ENCODE results near the gene ABCA5.

The ABCA5 gene

DNA sequence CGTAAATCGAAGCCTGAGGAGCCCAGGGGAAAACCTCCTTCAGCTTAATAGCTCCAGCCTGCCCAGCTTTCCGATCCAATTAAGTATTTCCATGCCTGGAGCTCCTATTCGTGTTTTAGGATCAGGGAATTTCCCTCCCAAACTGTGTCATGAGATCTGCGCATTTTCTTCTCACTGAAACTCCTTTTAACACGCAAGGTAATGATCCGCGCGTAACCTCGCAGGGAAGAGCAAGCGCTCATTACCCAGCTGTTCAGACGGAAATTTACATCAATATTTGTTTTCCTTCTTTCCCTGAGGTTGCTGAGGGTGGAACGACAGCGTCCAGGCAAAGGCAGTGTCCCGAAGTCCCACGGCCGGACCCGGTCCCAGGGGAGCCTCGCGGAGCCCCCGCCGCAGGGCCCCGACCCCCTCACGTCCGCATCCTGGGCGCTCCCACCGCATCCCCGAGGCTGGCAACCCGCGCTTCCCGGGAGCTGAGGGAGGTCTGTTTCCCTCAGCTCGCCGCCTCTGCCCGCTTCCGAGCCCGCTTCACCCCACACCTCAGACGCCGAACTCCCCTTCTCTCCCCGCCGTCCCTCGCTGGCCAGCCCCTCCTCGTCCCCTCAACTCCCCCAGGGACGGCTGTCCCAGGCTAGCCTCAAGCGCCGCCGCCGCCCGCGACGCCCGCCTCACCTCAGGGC, 415 bp downstream of the ABCA5 start:
- Histone ChIP-seq H3K4me1 (ENCODE audit: control extremely low read depth in 1 of 4, control insufficient read depth in 4 of 4, insufficient read depth in 4 of 4, low read length in 3 of 4) (peaks cover 8 to 27% (median 22%) of the 10 kb centered on the region in 4 experiments), H3K4me3 (ENCODE audit: control insufficient read depth in 1 of 7, extremely low read depth in 1 of 7, insufficient read depth in 4 of 7, low read depth in 2 of 7, low read length in 6 of 7) (peak overlapping the region; percentile 67 to 91 (median 86))
- CTCF ChIA-PET, result interaction anchor here (0.6 kb wide), 1 partner anchor 202 kb away, joined by 3 read pairs; no protein-coding TSS in a partner anchor

DNA sequence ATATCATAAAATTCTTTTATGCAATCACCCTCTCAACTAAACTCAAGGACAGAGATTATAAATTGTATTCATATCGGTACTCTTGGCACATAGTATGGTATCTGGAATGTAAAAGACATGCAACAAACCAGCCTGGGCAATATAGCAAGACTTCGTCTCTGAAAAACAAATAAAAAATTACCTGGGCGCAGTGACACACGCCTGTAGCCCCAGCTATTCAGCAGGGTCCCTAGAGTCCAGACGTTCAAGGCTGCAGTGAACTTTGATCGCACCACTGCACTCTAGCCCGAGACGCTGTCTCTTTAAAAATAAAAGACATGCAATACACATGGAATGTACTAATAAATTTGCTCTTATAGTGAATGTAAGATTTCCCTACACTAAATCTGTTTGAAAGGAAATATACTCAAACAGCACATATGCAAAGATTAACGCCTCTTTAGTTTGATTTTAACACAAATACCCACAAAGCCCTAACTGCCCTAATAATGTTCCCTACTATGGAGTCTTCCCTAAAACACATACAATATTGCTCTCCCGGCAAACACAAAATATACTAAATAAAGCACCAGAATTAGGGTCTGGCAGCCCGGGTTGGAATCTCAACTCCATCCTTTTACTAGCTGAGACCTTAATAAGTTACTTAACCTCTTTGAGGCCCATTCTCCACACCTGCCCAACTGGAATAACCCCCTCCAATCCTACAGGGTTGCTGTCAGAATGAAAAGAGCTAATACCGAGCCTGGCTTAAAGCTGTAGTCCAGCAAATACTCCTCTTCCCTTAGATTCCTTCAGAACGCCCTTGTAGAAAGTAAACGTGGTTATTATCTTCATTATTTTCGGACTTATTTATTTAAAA, 1.2 kb downstream of the ABCA5 start:
- H3K4me3 ChIP-seq (ENCODE audit: control insufficient read depth in 1 of 7, extremely low read depth in 1 of 7, insufficient read depth in 4 of 7, low read depth in 2 of 7, low read length in 6 of 7), result peak overlapping the region in 6 of 7 experiments; percentile 67 to 91 (median 85)
- POLR2A ChIA-PET, result no interaction called here
- no peaks in the 10 kb centered on the region for H3K27me3 ChIP-seq (replicated peaks in 2 of 5; ENCODE audit: control insufficient read depth in 4 of 5, insufficient read depth in 5 of 5, low read length in 4 of 5)
- DNase-seq, result peak in 1 of 3 donors; percentile 13
- H3K36me3 ChIP-seq (ENCODE audit: control insufficient read depth in 4 of 4, insufficient read depth in 4 of 4, low read length in 3 of 4), result no peaks in the 10 kb centered on the region
- CTCF ChIA-PET, result no interaction called here
- H3K27ac ChIP-seq (ENCODE audit: insufficient read depth in 1 of 2, low read depth in 1 of 2, low read length in 2 of 2, poor library complexity in 1 of 2, severe bottlenecking in 2 of 2), result peak overlapping the region in 1 of 2 experiments; percentile 77
- WGBS (ENCODE audit: insufficient coverage), result 88% methylated on average over 5 of the region's 15 CpGs
- no peaks in the 10 kb centered on the region for H3K9me3 ChIP-seq (ENCODE audit: control extremely low read depth in 1 of 5, control insufficient read depth in 4 of 5, insufficient read depth in 2 of 5, low read depth in 1 of 5, low read length in 4 of 5)
- peaks cover 8 to 27% (median 22%) of the 10 kb centered on the region in 4 experiments for H3K4me1 ChIP-seq (ENCODE audit: control extremely low read depth in 1 of 4, control insufficient read depth in 4 of 4, insufficient read depth in 4 of 4, low read length in 3 of 4)

More for the DNA sequence above, 415 bp downstream of the ABCA5 start:
- no peaks in the 10 kb centered on the region for H3K9me3 ChIP-seq (ENCODE audit: control extremely low read depth in 1 of 5, control insufficient read depth in 4 of 5, insufficient read depth in 2 of 5, low read depth in 1 of 5, low read length in 4 of 5)
- peak overlapping the region; percentile 15 to 77 for H3K27ac ChIP-seq (ENCODE audit: insufficient read depth in 1 of 2, low read depth in 1 of 2, low read length in 2 of 2, poor library complexity in 1 of 2, severe bottlenecking in 2 of 2)
- WGBS (ENCODE audit: insufficient coverage), result 0% methylated on average over 47 of the region's 51 CpGs
- H3K36me3 ChIP-seq (ENCODE audit: control insufficient read depth in 4 of 4, insufficient read depth in 4 of 4, low read length in 3 of 4), result no peaks in the 10 kb centered on the region
- H3K27me3 ChIP-seq (replicated peaks in 2 of 5; ENCODE audit: control insufficient read depth in 4 of 5, insufficient read depth in 5 of 5, low read length in 4 of 5), result no peaks in the 10 kb centered on the region
- POLR2A ChIA-PET, result interaction anchor here (0.7 kb wide), 1 partner anchor 503 kb away, joined by 5 read pairs; no protein-coding TSS in a partner anchor
- DNase-seq, result peak in 2 of 3 donors; percentile 22 to 30

DNA sequence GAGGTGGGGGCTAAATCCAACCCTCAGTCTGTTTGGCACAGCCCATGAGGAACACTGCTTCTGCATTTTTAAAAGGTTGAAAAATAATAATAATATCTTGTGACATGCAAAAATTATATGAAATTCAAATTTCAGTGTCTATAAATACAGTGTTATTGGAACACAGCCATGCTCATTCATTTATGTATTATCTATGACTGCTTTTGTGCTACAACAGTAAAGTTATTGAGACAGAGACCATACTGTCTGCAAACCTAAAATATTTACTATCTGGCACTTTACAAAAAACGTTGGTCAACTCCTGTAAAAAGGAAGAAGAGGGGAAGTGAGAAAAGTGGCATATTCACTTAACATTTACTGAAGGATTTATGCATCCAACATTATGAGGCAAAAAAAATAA, 3.1 kb downstream of the ABCA5 start:
- Histone ChIP-seq H3K4me3 (ENCODE audit: control insufficient read depth in 1 of 7, extremely low read depth in 1 of 7, insufficient read depth in 4 of 7, low read depth in 2 of 7, low read length in 6 of 7) (no peak overlapping the region), H3K9me3 (ENCODE audit: control extremely low read depth in 1 of 5, control insufficient read depth in 4 of 5, insufficient read depth in 2 of 5, low read depth in 1 of 5, low read length in 4 of 5) (no peaks in the 10 kb centered on the region), H3K4me1 (ENCODE audit: control extremely low read depth in 1 of 4, control insufficient read depth in 4 of 4, insufficient read depth in 4 of 4, low read length in 3 of 4) (peaks cover 8 to 27% (median 22%) of the 10 kb centered on the region in 4 experiments), H3K27me3 (replicated peaks in 2 of 5; ENCODE audit: control insufficient read depth in 4 of 5, insufficient read depth in 5 of 5, low read length in 4 of 5) (no peaks in the 10 kb centered on the region), H3K36me3 (ENCODE audit: control insufficient read depth in 4 of 4, insufficient read depth in 4 of 4, low read length in 3 of 4) (no peaks in the 10 kb centered on the region), H3K27ac (ENCODE audit: insufficient read depth in 1 of 2, low read depth in 1 of 2, low read length in 2 of 2, poor library complexity in 1 of 2, severe bottlenecking in 2 of 2) (no peak overlapping the region)
- ChIA-PET POLR2A (no interaction called here), CTCF (interaction anchor here (1.3 kb wide), 1 partner anchor 12 kb away, joined by 3 read pairs; no protein-coding TSS in a partner anchor)
- no peak for DNase-seq
- WGBS (ENCODE audit: insufficient coverage), result no CpG with 5 or more reads among the region's 1 CpG

DNA sequence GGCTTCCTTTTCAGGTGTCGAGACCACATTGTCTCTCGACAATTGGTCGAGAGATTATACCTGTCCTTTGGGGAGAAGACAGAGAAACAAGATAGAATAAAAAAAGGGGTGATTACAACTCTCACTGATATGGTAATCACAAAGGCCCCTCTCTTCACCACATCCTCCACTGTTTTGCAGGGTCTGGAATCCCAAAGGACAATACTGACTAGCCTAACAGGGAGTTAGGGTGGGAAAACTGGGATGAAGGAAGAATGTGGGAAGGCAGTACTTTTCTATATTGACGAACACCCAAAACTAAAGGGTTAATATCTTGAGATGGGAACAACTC, 6.1 kb downstream of the ABCA5 start:
- ChIA-PET CTCF (no interaction called here), POLR2A (no interaction called here)
- Histone ChIP-seq H3K27ac (ENCODE audit: insufficient read depth in 1 of 2, low read depth in 1 of 2, low read length in 2 of 2, poor library complexity in 1 of 2, severe bottlenecking in 2 of 2) (no peak overlapping the region), H3K4me1 (ENCODE audit: control extremely low read depth in 1 of 4, control insufficient read depth in 4 of 4, insufficient read depth in 4 of 4, low read length in 3 of 4) (peaks cover 2 to 11% (median 9%) of the 10 kb centered on the region in 4 experiments), H3K9me3 (ENCODE audit: control extremely low read depth in 1 of 5, control insufficient read depth in 4 of 5, insufficient read depth in 2 of 5, low read depth in 1 of 5, low read length in 4 of 5) (no peaks in the 10 kb centered on the region), H3K4me3 (ENCODE audit: control insufficient read depth in 1 of 7, extremely low read depth in 1 of 7, insufficient read depth in 4 of 7, low read depth in 2 of 7, low read length in 6 of 7) (no peak overlapping the region), H3K36me3 (ENCODE audit: control insufficient read depth in 4 of 4, insufficient read depth in 4 of 4, low read length in 3 of 4) (no peaks in the 10 kb centered on the region), H3K27me3 (replicated peaks in 2 of 5; ENCODE audit: control insufficient read depth in 4 of 5, insufficient read depth in 5 of 5, low read length in 4 of 5) (no peaks in the 10 kb centered on the region)
- WGBS (ENCODE audit: insufficient coverage), result 100% methylated on average over 1 of the region's 4 CpGs
- no peak for DNase-seq

DNA sequence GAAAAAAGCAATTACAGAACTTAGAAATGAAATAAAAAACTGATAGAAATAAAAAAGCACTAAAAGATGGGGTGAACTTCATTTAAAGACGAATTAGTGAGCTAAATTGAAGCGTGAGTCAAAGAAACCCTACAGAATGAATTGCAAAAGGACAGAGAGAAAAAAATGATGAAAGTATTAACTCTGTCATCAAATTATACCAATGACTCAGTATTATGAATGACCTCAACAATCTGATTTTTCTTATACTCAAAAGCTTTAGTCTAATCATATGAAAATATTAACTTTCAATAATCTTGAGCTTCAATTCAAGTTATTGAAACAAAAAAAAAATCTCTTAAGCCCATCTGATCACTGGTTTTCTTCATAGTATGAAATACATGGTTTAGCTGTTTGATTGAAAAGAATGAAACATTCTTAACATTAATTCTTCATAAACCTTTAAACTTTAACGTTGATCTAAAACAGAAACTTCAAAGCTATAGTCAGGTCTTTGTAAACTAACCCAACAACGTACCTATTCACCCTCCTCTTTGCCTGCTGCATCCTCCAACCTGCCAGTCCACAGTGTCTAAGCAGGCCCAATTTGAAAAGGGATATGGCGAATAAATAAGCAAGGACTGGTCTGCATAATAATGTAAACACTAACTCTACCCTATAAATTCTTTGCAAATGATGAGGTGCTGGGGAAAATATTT, 6.6 kb downstream of the ABCA5 start:
- CTCF ChIA-PET, result no interaction called here
- no peaks in the 10 kb centered on the region for H3K9me3 ChIP-seq (ENCODE audit: control extremely low read depth in 1 of 5, control insufficient read depth in 4 of 5, insufficient read depth in 2 of 5, low read depth in 1 of 5, low read length in 4 of 5)
- H3K4me1 ChIP-seq (ENCODE audit: control extremely low read depth in 1 of 4, control insufficient read depth in 4 of 4, insufficient read depth in 4 of 4, low read length in 3 of 4), result peaks cover 0 to 6% (median 5%) of the 10 kb centered on the region in 4 experiments
- H3K27ac ChIP-seq (ENCODE audit: insufficient read depth in 1 of 2, low read depth in 1 of 2, low read length in 2 of 2, poor library complexity in 1 of 2, severe bottlenecking in 2 of 2), result no peak overlapping the region
- WGBS (ENCODE audit: insufficient coverage), result no CpG with 5 or more reads among the region's 5 CpGs
- no peak overlapping the region for H3K4me3 ChIP-seq (ENCODE audit: control insufficient read depth in 1 of 7, extremely low read depth in 1 of 7, insufficient read depth in 4 of 7, low read depth in 2 of 7, low read length in 6 of 7)
- DNase-seq, result no peak
- H3K27me3 ChIP-seq (replicated peaks in 2 of 5; ENCODE audit: control insufficient read depth in 4 of 5, insufficient read depth in 5 of 5, low read length in 4 of 5), result no peaks in the 10 kb centered on the region
- POLR2A ChIA-PET, result no interaction called here
- no peaks in the 10 kb centered on the region for H3K36me3 ChIP-seq (ENCODE audit: control insufficient read depth in 4 of 4, insufficient read depth in 4 of 4, low read length in 3 of 4)

DNA sequence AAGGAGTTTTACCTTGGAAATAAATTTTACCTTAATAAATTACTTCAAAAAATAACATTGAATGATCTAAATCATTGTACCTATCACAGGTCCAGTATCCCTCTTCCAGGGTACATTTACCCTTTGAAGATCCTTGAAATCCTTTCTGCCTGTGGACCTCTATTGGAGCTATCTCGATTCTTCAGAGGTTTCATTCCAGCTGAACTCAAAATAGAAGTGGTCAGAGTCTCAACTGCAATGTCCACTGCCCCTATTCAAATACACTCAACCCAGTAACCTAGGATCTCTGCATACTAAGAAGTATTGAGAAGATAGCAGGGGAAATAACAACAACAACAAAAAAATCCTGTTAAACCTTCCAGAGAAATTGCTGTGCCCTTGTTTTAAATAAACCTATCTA, 9.3 kb downstream of the ABCA5 start:
- POLR2A ChIA-PET, result no interaction called here
- H3K27me3 ChIP-seq (replicated peaks in 2 of 5; ENCODE audit: control insufficient read depth in 4 of 5, insufficient read depth in 5 of 5, low read length in 4 of 5), result no peaks in the 10 kb centered on the region
- H3K4me3 ChIP-seq (ENCODE audit: control insufficient read depth in 1 of 7, extremely low read depth in 1 of 7, insufficient read depth in 4 of 7, low read depth in 2 of 7, low read length in 6 of 7), result no peak overlapping the region
- no peaks in the 10 kb centered on the region for H3K36me3 ChIP-seq (ENCODE audit: control insufficient read depth in 4 of 4, insufficient read depth in 4 of 4, low read length in 3 of 4)
- CTCF ChIA-PET, result no interaction called here
- no peaks in the 10 kb centered on the region for H3K9me3 ChIP-seq (ENCODE audit: control extremely low read depth in 1 of 5, control insufficient read depth in 4 of 5, insufficient read depth in 2 of 5, low read depth in 1 of 5, low read length in 4 of 5)
- H3K27ac ChIP-seq (ENCODE audit: insufficient read depth in 1 of 2, low read depth in 1 of 2, low read length in 2 of 2, poor library complexity in 1 of 2, severe bottlenecking in 2 of 2), result no peak overlapping the region
- no peaks in the 10 kb centered on the region for H3K4me1 ChIP-seq (ENCODE audit: control extremely low read depth in 1 of 4, control insufficient read depth in 4 of 4, insufficient read depth in 4 of 4, low read length in 3 of 4)
- WGBS (ENCODE audit: insufficient coverage), result 100% methylated on average over 1 of the region's 1 CpG
- no peak for DNase-seq

All from common myeloid progenitor, CD34-positive (primary cell).